Neural progenitor cell (in vitro differentiated cells): Measurements from ENCODE around the gene UNCX. TPM values are rescaled to one million over a fixed set of nuclear protein-coding genes. Genes with fewer than 3 reads are reported as not detected.

Experiments used
- DNase-seq: peaks from one replicate; pipeline ENCODE4 v3.0.0-alpha.2; 2016; ENCODE audit warnings: low spot score
- H2AFZ ChIP-seq: fragments of 200-600 bp; sonication (generic); replicated peaks from 2 replicates; pipeline ENCODE4 v1.6.1; 2016; ENCODE audit warnings: antibody characterized with exemption
- H3F3A ChIP-seq: fragments of 200-600 bp; sonication (generic); 2 replicates; pipeline ENCODE4 v1.6.1; 2016; ENCODE audit warnings: antibody characterized with exemption, low read depth
- H3K27ac ChIP-seq: fragments of 200-600 bp; sonication (generic); 2 replicates; pipeline ENCODE4 v1.5.1; 2016; ENCODE audit warnings: mild to moderate bottlenecking
- H3K27me3 ChIP-seq: fragments of 200-600 bp; sonication (generic); 2 replicates; pipeline ENCODE4 v1.6.1; 2016; ENCODE audit warnings: mild to moderate bottlenecking, moderate library complexity
- H3K36me3 ChIP-seq: fragments of 200-600 bp; sonication (generic); 2 replicates; pipeline ENCODE4 v1.5.1; 2016
- H3K4me1 ChIP-seq: fragments of 200-600 bp; sonication (generic); 2 replicates; pipeline ENCODE4 v1.6.1; 2016; ENCODE audit warnings: mixed run types
- H3K4me2 ChIP-seq: fragments of 200-600 bp; sonication (generic); 2 replicates; pipeline ENCODE4 v1.6.1; 2016
- H3K4me3 ChIP-seq: fragments of 200-600 bp; sonication (generic); 2 replicates; pipeline ENCODE4 v1.5.1; 2016
- H3K79me2 ChIP-seq: fragments of 200-600 bp; sonication (generic); 2 replicates; pipeline ENCODE4 v1.6.1; 2016; ENCODE audit warnings: low read depth
- H3K9ac ChIP-seq: fragments of 200-600 bp; sonication (generic); 2 replicates; pipeline ENCODE4 v1.6.1; 2016
- H3K9me3 ChIP-seq: fragments of 200-600 bp; sonication (generic); 2 replicates; pipeline ENCODE4 v1.5.1; 2016; ENCODE audit warnings: low read depth
- H4K20me1 ChIP-seq: fragments of 200-600 bp; sonication (generic); 2 replicates; pipeline ENCODE4 v1.6.1; 2016; ENCODE audit warnings: low read depth
- H3K27ac Mint-ChIP-seq: 3 replicates; pipeline ENCODE4 v1.8.0; 2021; ENCODE audit warnings: mixed read lengths
- H3K27me3 Mint-ChIP-seq: 2 replicates; pipeline ENCODE4 v1.8.0; 2022; ENCODE audit warnings: low read depth, mild to moderate bottlenecking, inconsistent platforms, moderate library complexity, mixed read lengths; ENCODE audit not compliant: insufficient read depth
- H3K36me3 Mint-ChIP-seq: 3 replicates; pipeline ENCODE4 v1.8.0; 2021; ENCODE audit warnings: mixed read lengths
- H3K4me1 Mint-ChIP-seq: 3 replicates; pipeline ENCODE4 v1.8.0; 2021; ENCODE audit warnings: mixed read lengths
- H3K4me3 Mint-ChIP-seq: 3 replicates; pipeline ENCODE4 v1.8.0; 2021; ENCODE audit warnings: mild to moderate bottlenecking, moderate library complexity, mixed read lengths
- H3K9me3 Mint-ChIP-seq: 3 replicates; pipeline ENCODE4 v1.8.0; 2020; ENCODE audit warnings: mixed read lengths
- EZH2 ChIP-seq: fragments of 200-600 bp; sonication (generic); IDR thresholded peaks from 2 replicates; pipeline ENCODE4 v1.6.1; 2017; ENCODE audit warnings: antibody characterized with exemption, mild to moderate bottlenecking, moderate library complexity
- EZH2phosphoT487 ChIP-seq: fragments of 200-600 bp; sonication (generic); IDR thresholded peaks from 2 replicates; pipeline ENCODE4 v1.6.1; 2017; ENCODE audit warnings: antibody characterized with exemption
- total RNA-seq: library from RNA; depleted of rRNA; stranded (reverse); fragments of >200 nt; gene quantifications from 2 replicates; pipeline ENCODE4 v1.2.3, GENCODE V29; 2015; ENCODE audit warnings: low replicate concordance
- TF ChIP-seq, protein P1 (sequence below): fragments of 200-600 bp; sonication (generic); IDR thresholded peaks from 2 replicates; pipeline ENCODE4 v1.5.1; 2017; ENCODE audit warnings: antibody characterized with exemption, mild to moderate bottlenecking

Gene UNCX
- total RNA-seq, 1 donor from 2014 or later = not detected

DNA sequence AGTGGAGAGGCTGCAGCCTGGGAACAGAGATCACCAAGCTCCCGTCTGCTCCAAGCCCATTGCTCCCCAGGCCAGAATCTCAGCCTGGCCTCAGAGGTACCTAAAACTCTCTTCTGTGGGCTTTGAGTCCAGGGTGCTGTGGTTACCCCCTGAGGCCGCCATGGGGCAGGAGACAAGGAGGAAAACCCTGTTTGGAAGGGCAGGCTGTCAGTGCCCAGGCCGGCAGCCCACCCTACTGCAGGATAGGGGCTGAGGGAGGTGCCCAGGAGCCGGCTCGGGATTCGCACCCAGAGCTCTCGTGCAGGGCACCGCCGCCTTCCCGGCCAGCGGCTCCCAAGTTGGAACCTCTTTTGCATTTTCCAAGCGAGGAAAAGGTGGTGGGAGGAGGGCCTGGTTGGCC lies 24.5 kb downstream of the UNCX start:
- H3K4me1 Mint-ChIP-seq = peaks cover 10% of the 10 kb centered on the region
- H3K4me3 Mint-ChIP-seq = no peak overlapping the region
- no peaks in the 10 kb centered on the region for H3F3A ChIP-seq
- H3K4me1 ChIP-seq = peaks cover 15% of the 10 kb centered on the region
- no peak overlapping the region for H3K9ac ChIP-seq
- H3K27me3 ChIP-seq = peaks cover 88% of the 10 kb centered on the region
- no peaks in the 10 kb centered on the region for H3K9me3 Mint-ChIP-seq
- no peaks in the 10 kb centered on the region for H3K9me3 ChIP-seq
- no peak overlapping the region for H3K4me3 ChIP-seq
- peaks cover 4% of the 10 kb centered on the region for H4K20me1 ChIP-seq
- no peak for DNase-seq
- TF ChIP-seq, protein P1, sequence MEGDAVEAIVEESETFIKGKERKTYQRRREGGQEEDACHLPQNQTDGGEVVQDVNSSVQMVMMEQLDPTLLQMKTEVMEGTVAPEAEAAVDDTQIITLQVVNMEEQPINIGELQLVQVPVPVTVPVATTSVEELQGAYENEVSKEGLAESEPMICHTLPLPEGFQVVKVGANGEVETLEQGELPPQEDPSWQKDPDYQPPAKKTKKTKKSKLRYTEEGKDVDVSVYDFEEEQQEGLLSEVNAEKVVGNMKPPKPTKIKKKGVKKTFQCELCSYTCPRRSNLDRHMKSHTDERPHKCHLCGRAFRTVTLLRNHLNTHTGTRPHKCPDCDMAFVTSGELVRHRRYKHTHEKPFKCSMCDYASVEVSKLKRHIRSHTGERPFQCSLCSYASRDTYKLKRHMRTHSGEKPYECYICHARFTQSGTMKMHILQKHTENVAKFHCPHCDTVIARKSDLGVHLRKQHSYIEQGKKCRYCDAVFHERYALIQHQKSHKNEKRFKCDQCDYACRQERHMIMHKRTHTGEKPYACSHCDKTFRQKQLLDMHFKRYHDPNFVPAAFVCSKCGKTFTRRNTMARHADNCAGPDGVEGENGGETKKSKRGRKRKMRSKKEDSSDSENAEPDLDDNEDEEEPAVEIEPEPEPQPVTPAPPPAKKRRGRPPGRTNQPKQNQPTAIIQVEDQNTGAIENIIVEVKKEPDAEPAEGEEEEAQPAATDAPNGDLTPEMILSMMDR = no peak
- TF ChIP-seq EZH2 = no peak
- TF ChIP-seq EZH2phosphoT487 = no peak
- H3K79me2 ChIP-seq = no peaks in the 10 kb centered on the region
- peaks cover 24% of the 10 kb centered on the region for H3K27me3 Mint-ChIP-seq
- H3K27ac Mint-ChIP-seq = no peak overlapping the region
- H3K36me3 ChIP-seq = no peaks in the 10 kb centered on the region
- H2AFZ ChIP-seq = no peak overlapping the region
- H3K4me2 ChIP-seq = no peak overlapping the region
- H3K36me3 Mint-ChIP-seq = no peaks in the 10 kb centered on the region
- no peak overlapping the region for H3K27ac ChIP-seq

- no peak overlapping the region for H3K9ac ChIP-seq
- no peak overlapping the region for H2AFZ ChIP-seq
- no peaks in the 10 kb centered on the region for H3K79me2 ChIP-seq
- Mint-ChIP-seq H3K27me3 (peaks cover 24% of the 10 kb centered on the region), H3K4me1 (peaks cover 10% of the 10 kb centered on the region), H3K36me3 (no peaks in the 10 kb centered on the region), H3K4me3 (no peak overlapping the region), H3K9me3 (no peaks in the 10 kb centered on the region), H3K27ac (no peak overlapping the region)
- H3F3A ChIP-seq = no peaks in the 10 kb centered on the region
- no peak overlapping the region for H3K27ac ChIP-seq
- H3K27me3 ChIP-seq = peaks cover 88% of the 10 kb centered on the region
- no peaks in the 10 kb centered on the region for H4K20me1 ChIP-seq
- H3K9me3 ChIP-seq = no peaks in the 10 kb centered on the region
- no peak overlapping the region for H3K4me3 ChIP-seq
- no peak for DNase-seq
- H3K36me3 ChIP-seq = no peaks in the 10 kb centered on the region
- TF ChIP-seq, protein P1 = no peak
- TF ChIP-seq EZH2phosphoT487 = no peak
- no peak for TF ChIP-seq EZH2
- peaks cover 9% of the 10 kb centered on the region for H3K4me1 ChIP-seq
- H3K4me2 ChIP-seq = no peak overlapping the region
These were observed 25.2 kb downstream of the UNCX start for GRCh38 chr7:1257863-1258262.

DNA sequence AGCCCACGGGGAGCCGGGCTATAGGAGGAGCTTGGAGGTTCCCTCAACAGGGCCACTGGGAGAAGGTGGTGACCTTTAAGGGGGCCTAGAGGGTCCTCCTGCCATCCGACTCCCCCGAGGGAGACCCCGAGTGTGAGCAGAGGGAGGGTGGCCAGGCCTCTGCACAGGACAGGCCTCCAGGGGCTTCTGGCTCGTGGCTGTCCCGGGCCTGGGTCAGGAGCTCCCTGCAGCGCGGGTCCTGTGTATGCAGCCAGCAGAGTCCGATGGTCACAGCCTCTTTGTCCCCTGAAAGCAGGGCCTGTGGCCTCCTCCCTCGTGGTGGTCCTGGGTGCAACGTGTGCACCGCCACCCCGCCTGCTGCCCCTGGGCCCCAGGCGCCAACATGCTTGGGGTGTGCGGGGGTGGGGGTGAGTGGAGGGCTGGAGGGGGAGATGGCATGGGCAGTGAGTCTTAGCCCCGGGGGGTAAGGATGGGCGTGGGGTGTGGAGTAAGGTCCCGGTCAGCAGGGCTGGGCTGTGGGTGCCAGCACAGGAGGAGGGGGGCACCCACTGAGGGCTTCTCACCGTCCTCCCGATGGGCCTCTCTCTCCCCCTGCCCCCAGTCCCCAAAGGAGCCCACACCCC lies 27.1 kb downstream of the UNCX start:
- peaks cover 5% of the 10 kb centered on the region for H3K4me1 Mint-ChIP-seq
- TF ChIP-seq, protein P1 = no peak
- TF ChIP-seq EZH2 = no peak
- no peak for TF ChIP-seq EZH2phosphoT487
- Histone ChIP-seq H3K9me3 (no peaks in the 10 kb centered on the region), H2AFZ (no peak overlapping the region), H3F3A (no peaks in the 10 kb centered on the region), H3K4me3 (no peak overlapping the region), H3K27ac (no peak overlapping the region), H3K4me2 (no peak overlapping the region), H3K9ac (no peak overlapping the region), H3K4me1 (peaks cover 7% of the 10 kb centered on the region), H3K27me3 (peaks cover 88% of the 10 kb centered on the region), H3K79me2 (no peaks in the 10 kb centered on the region), H3K36me3 (no peaks in the 10 kb centered on the region), H4K20me1 (no peaks in the 10 kb centered on the region)
- H3K9me3 Mint-ChIP-seq = no peaks in the 10 kb centered on the region
- no peaks in the 10 kb centered on the region for H3K36me3 Mint-ChIP-seq
- no peak overlapping the region for H3K4me3 Mint-ChIP-seq
- no peak overlapping the region for H3K27ac Mint-ChIP-seq
- peaks cover 12% of the 10 kb centered on the region for H3K27me3 Mint-ChIP-seq
- no peak for DNase-seq
